Keratinocyte (primary cell): ENCODE data around the gene TMEM18. TPM values are rescaled to one million over a fixed set of nuclear protein-coding genes. Genes with fewer than 3 reads are reported as not detected.
A peak's percentile ranks its signal among the peaks of the same experiment; 100 is the strongest.

Experiments used
- DNase-seq: peaks from one replicate; pipeline ENCODE4 v3.0.0-alpha.2; 2011; ENCODE audit warnings: low read depth, missing footprints, low spot score
- FAIRE-seq: peaks from 2 replicates; lab custom pipeline; 2011; peaks lifted over from hg19 to GRCh38; lab: Jason Lieb, UNC
- H2AFZ ChIP-seq: 2 replicates; pipeline ENCODE4 v1.6.0; 2012; ENCODE audit warnings: low read length, control low read depth, inconsistent platforms; ENCODE audit not compliant: control insufficient read depth
- H3K27ac ChIP-seq: 2 replicates; pipeline ENCODE4 v1.5.1; 2011; ENCODE audit warnings: low read length; ENCODE audit not compliant: control insufficient read depth, insufficient read depth
- H3K27me3 ChIP-seq: 3 replicates; pipeline ENCODE4 v1.6.0; 2011; ENCODE audit warnings: low read length; ENCODE audit not compliant: control insufficient read depth, insufficient read depth; ENCODE audit errors: extremely low read depth
- H3K36me3 ChIP-seq, 2 experiments: 2 replicates in 1 of 2; 3 replicates in 1 of 2; pipeline ENCODE4 v1.5.1; 2011; ENCODE audit warnings: low read length in 2 of 2, mild to moderate bottlenecking in 1 of 2; ENCODE audit not compliant: control insufficient read depth in 2 of 2, insufficient read depth in 2 of 2; ENCODE audit errors: extremely low read depth in 1 of 2
- H3K4me1 ChIP-seq: 3 replicates; pipeline ENCODE4 v1.5.1; 2011; ENCODE audit warnings: low read length; ENCODE audit not compliant: control insufficient read depth, insufficient read depth; ENCODE audit errors: extremely low read depth
- H3K4me2 ChIP-seq: 3 replicates; pipeline ENCODE4 v1.6.0; 2011; ENCODE audit warnings: low read depth, low read length; ENCODE audit not compliant: control insufficient read depth, insufficient read depth; ENCODE audit errors: extremely low read depth
- H3K4me3 ChIP-seq, 3 experiments: fragments of 200-600 bp in 1 of 3; sonication (generic) in 1 of 3; 2 replicates in 2 of 3; 3 replicates in 1 of 3; pipeline ENCODE4 v1.5.1; 2011 to 2016; ENCODE audit warnings: low read length in 3 of 3, mild to moderate bottlenecking in 3 of 3, control low read depth in 2 of 3, inconsistent platforms in 1 of 3, low read depth in 1 of 3, mixed read lengths in 1 of 3, mixed run types in 1 of 3, moderate library complexity in 1 of 3; ENCODE audit not compliant: control insufficient read depth in 2 of 3, insufficient read depth in 2 of 3; ENCODE audit errors: extremely low read depth in 1 of 3
- H3K79me2 ChIP-seq: 2 replicates; pipeline ENCODE4 v1.6.0; 2012; ENCODE audit warnings: low read length; ENCODE audit not compliant: control insufficient read depth, insufficient read depth
- H3K9ac ChIP-seq: 3 replicates; pipeline ENCODE4 v1.6.0; 2011; ENCODE audit warnings: low read length; ENCODE audit not compliant: control insufficient read depth, insufficient read depth; ENCODE audit errors: extremely low read depth
- H3K9me1 ChIP-seq: 3 replicates; pipeline ENCODE4 v1.6.0; 2011; ENCODE audit warnings: low read length; ENCODE audit not compliant: control insufficient read depth, insufficient read depth; ENCODE audit errors: extremely low read depth
- H3K9me3 ChIP-seq: 2 replicates; pipeline ENCODE4 v1.5.1; 2012; ENCODE audit warnings: low read depth, low read length; ENCODE audit not compliant: control insufficient read depth
- H4K20me1 ChIP-seq: 3 replicates; pipeline ENCODE4 v1.6.0; 2011; ENCODE audit warnings: low read length; ENCODE audit not compliant: control insufficient read depth, insufficient read depth; ENCODE audit errors: extremely low read depth
- CTCF ChIP-seq, 3 experiments: IDR thresholded peaks in 1 of 3; conservative IDR thresholded peaks in 1 of 3; optimal IDR thresholded peaks in 1 of 3; 2 replicates in 2 of 3; 3 replicates in 1 of 3; pipeline versions ENCODE3 to v1.5.1; 2011; ENCODE audit warnings: low read length in 3 of 3, mild to moderate bottlenecking in 3 of 3, moderate library complexity in 2 of 3, control low read depth in 1 of 3, inconsistent platforms in 1 of 3; ENCODE audit not compliant: insufficient read depth in 2 of 3; ENCODE audit errors: extremely low read depth in 1 of 3
- EZH2 ChIP-seq: IDR thresholded peaks from one replicate; pipeline ENCODE4 v1.6.1; 2012; ENCODE audit warnings: inconsistent platforms, mild to moderate bottlenecking, low read length, moderate library complexity
- dilution Hi-C: fragments of 300-500 bp; cut with MboI; formaldehyde crosslinking; loops from one replicate; pipeline ENCODE4 v1.7.0; 2020; ENCODE audit warnings: low sequenced_read_pairs; ENCODE audit not compliant: extremely low pct_ligation_motif_present
- polyA plus RNA-seq, 5 experiments: library from polyadenylated mRNA; depleted of rRNA in 3 of 5; stranded (reverse) in 3 of 5; stranded (forward) in 1 of 5; unstranded in 1 of 5; fragments of >200 nt; gene quantifications; 1 replicate in 1 of 5; 2 replicates in 3 of 5; 3 replicates in 1 of 5; pipeline versions ENCODE4 v1.2.1 to v1.2.3, GENCODE V29; 2011 to 2012; ENCODE audit warnings: missing spikeins in 2 of 5, low read depth in 1 of 5, low replicate concordance in 1 of 5

The TMEM18 gene
- polyA plus RNA-seq, 1 donor (not counting 4 experiments of a cell fraction or from before 2014, with no cell fraction given): 27.7 TPM

DNA sequence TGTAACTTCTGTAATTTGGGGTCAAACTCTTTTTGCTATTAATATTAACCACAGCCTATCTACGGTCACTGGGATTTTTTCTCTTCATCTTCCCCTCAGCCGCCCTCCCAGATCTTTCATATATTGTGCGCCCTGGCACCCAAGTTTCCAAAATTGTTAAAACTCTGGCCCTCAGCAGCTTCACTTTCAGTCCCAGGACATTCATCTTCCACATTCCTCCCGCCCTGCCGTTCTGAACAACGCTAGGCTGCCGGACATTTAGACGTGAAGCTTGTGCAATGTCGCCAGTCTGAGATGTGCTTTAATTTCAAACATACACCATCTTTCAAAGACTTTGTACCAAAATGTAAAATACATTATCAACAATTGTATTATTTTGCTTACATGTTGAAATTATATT, 1.8 kb upstream of the TMEM18 start:
- peaks cover 13% of the 10 kb centered on the region for H3K4me1 ChIP-seq
- H3K36me3 ChIP-seq: no peaks in the 10 kb centered on the region
- dilution Hi-C loops: no loop called here
- H2AFZ ChIP-seq: no peak overlapping the region
- no peaks in the 10 kb centered on the region for H3K9me3 ChIP-seq
- no peak overlapping the region for H3K27ac ChIP-seq
- H3K79me2 ChIP-seq: peaks cover 11% of the 10 kb centered on the region
- H3K4me3 ChIP-seq: no peak overlapping the region
- no peak overlapping the region for H3K4me2 ChIP-seq
- H4K20me1 ChIP-seq: peaks cover 3% of the 10 kb centered on the region
- DNase-seq (no peak), FAIRE-seq (no peak)
- H3K27me3 ChIP-seq: no peaks in the 10 kb centered on the region
- TF ChIP-seq EZH2: no peak
- TF ChIP-seq CTCF (optimal IDR thresholded peaks at IDR 0.05 in 1 of 3, IDR thresholded peaks at IDR 0.05 in 1 of 3, conservative IDR thresholded peaks at IDR 0.05 in 1 of 3; ENCODE audit: extremely low read depth in 1 of 3, insufficient read depth in 2 of 3, low read length in 3 of 3): no peak
- H3K9ac ChIP-seq: no peak overlapping the region
- no peaks in the 10 kb centered on the region for H3K9me1 ChIP-seq

- Histone ChIP-seq H3K9me1 (no peaks in the 10 kb centered on the region), H3K9ac (peak overlapping the region; percentile 99), H3K4me1 (peaks cover 16% of the 10 kb centered on the region), H2AFZ (peak overlapping the region; percentile 99), H4K20me1 (peaks cover 3% of the 10 kb centered on the region), H3K27ac (peak overlapping the region; percentile 97), H3K27me3 (no peaks in the 10 kb centered on the region), H3K79me2 (peaks cover 13% of the 10 kb centered on the region), H3K9me3 (no peaks in the 10 kb centered on the region), H3K4me2 (peak overlapping the region; percentile 77), H3K4me3 (peak overlapping the region; percentile 90 to 97 (median 96)), H3K36me3 (peaks cover 0 to 1% of the 10 kb centered on the region in 2 experiments)
- DNase-seq (no peak), FAIRE-seq (no peak)
- dilution Hi-C loops: no loop called here
- TF ChIP-seq CTCF (optimal IDR thresholded peaks at IDR 0.05 in 1 of 3, IDR thresholded peaks at IDR 0.05 in 1 of 3, conservative IDR thresholded peaks at IDR 0.05 in 1 of 3; ENCODE audit: extremely low read depth in 1 of 3, insufficient read depth in 2 of 3, low read length in 3 of 3): no peak
- TF ChIP-seq EZH2: no peak
Observed at GRCh38 chr2:677959-678550, 849 bp upstream of the TMEM18 start.
